ENCODE results near the gene ADGRG2.

DNA sequence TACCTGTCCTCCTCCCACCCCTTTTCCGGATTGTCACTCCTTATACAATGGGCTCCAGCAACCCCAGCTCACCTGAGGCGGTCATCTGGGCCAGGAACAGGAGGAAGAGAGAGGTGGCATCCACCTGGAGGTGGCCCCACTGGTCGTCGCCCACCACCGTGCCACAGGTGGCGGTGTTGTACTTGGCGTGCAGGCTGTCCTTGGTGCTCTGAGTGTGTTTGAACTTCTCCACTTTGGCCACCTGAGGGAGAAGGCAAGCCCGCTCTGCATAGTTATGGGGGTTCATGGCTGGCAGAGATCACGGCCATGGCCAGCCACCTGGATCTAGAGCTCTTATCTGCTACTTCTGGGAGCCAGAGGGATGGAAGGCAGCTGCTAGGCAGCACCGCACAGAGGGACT lies 171.2 kb downstream of the ADGRG2 start:
- TF ChIP-seq, protein P1, sequence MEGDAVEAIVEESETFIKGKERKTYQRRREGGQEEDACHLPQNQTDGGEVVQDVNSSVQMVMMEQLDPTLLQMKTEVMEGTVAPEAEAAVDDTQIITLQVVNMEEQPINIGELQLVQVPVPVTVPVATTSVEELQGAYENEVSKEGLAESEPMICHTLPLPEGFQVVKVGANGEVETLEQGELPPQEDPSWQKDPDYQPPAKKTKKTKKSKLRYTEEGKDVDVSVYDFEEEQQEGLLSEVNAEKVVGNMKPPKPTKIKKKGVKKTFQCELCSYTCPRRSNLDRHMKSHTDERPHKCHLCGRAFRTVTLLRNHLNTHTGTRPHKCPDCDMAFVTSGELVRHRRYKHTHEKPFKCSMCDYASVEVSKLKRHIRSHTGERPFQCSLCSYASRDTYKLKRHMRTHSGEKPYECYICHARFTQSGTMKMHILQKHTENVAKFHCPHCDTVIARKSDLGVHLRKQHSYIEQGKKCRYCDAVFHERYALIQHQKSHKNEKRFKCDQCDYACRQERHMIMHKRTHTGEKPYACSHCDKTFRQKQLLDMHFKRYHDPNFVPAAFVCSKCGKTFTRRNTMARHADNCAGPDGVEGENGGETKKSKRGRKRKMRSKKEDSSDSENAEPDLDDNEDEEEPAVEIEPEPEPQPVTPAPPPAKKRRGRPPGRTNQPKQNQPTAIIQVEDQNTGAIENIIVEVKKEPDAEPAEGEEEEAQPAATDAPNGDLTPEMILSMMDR (IDR thresholded peaks at IDR 0.05 in 4 of 5, conservative IDR thresholded peaks at IDR 0.05 in 1 of 5), result no peak
- TF ChIP-seq POLR2A (IDR thresholded peaks at IDR 0.05), result no peak
